ENCODE data around the gene RPS19BP1. TPM values are rescaled to one million over a fixed set of nuclear protein-coding genes. Genes with fewer than 3 reads are reported as not detected.

RPS19BP1 gene
- total RNA-seq, 2 experiments from 2014 or later, result 65.8 to 69.7 TPM

DNA sequence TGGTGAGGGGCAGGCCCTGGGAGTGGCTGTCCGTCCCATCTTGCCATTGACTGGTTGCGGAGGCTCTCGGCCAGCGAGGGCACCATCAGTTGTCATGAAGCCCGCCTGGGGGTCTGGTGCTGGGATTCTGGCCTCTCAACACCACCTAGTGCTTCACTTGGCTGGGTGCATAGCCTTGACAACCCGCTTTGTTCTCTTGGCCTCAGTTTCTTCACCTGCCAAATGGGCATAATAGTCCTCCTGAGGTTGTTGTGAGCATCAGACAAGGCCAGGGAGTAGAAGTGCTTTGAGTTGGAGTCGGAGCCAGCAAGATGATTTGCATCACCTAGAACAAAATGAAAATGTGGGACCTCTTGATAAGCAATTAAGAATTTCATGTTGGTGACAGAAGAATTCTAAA is 36.5 kb upstream of the RPS19BP1 start:
- TF ChIP-seq, protein P1, sequence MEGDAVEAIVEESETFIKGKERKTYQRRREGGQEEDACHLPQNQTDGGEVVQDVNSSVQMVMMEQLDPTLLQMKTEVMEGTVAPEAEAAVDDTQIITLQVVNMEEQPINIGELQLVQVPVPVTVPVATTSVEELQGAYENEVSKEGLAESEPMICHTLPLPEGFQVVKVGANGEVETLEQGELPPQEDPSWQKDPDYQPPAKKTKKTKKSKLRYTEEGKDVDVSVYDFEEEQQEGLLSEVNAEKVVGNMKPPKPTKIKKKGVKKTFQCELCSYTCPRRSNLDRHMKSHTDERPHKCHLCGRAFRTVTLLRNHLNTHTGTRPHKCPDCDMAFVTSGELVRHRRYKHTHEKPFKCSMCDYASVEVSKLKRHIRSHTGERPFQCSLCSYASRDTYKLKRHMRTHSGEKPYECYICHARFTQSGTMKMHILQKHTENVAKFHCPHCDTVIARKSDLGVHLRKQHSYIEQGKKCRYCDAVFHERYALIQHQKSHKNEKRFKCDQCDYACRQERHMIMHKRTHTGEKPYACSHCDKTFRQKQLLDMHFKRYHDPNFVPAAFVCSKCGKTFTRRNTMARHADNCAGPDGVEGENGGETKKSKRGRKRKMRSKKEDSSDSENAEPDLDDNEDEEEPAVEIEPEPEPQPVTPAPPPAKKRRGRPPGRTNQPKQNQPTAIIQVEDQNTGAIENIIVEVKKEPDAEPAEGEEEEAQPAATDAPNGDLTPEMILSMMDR (IDR thresholded peaks at IDR 0.05), result no peak
- Histone ChIP-seq H3K36me3 (ENCODE audit: insufficient read depth, low read length) (no peaks in the 10 kb centered on the region), H3K4me3 (ENCODE audit: low read length) (no peak overlapping the region), H3K4me1 (ENCODE audit: insufficient read depth, low read length) (peaks cover 17% of the 10 kb centered on the region), H3K9me3 (ENCODE audit: control insufficient read depth in 1 of 2, insufficient read depth in 1 of 2, low read length in 2 of 2) (no peaks in the 10 kb centered on the region), H3K27ac (ENCODE audit: low read depth in 1 of 2, low read length in 2 of 2) (no peak overlapping the region), H3K27me3 (ENCODE audit: control insufficient read depth in 1 of 2, insufficient read depth in 2 of 2, low read length in 2 of 2) (no peaks in the 10 kb centered on the region)
- Mint-ChIP-seq H3K27me3 (no peaks in the 10 kb centered on the region), H3K4me3 (no peak overlapping the region), H3K36me3 (ENCODE audit: low read depth) (no peaks in the 10 kb centered on the region), H3K9me3 (no peaks in the 10 kb centered on the region), H3K4me1 (ENCODE audit: low read depth) (peaks cover 16% of the 10 kb centered on the region), H3K27ac (no peak overlapping the region)
- no peak for DNase-seq
- no peak for ATAC-seq (ENCODE audit: poor library complexity)
- intact Hi-C loops (cut with DNase I, micrococcal nuclease), result no loop called here
- ChIA-PET POLR2A (no interaction called here), CTCF (interaction anchor here (1.1 kb wide), 1 partner anchor 18 kb away, joined by 3 read pairs; no protein-coding TSS in a partner anchor)

DNA sequence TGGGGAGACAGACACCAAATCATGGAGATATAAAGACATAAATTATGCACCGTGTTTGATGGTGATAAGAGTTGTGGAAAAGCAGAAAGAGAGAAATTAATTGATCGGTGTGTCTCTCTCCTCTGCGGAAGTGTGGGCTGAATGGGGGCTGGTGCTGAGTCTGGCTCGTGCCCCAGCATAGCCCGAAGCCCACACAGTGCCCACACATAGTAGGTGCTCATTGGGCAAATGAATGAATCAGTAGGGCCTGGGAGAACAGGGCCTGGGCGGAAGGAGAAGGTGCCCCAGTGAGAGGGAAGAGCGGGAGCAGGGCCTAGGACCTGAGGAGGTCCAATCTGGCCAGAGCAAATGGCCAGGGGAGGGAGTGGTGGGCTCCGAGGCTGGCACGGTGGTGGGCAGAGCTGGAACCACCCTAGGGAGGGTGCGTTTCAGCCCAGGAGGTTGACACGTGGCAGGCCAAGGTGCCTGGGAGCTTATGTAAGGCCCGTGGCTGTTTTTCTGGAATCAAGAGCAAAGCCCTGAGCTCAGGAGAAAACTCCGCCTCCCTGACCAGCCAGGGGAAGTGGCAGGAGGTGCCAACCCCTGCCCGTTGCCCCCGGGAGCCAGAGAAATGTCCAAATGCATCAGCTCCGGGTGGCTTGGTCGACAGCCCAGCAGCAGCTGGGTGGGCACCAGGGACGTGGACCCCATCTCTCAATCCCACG is 35.9 kb upstream of the RPS19BP1 start:
- H3K27ac ChIP-seq (ENCODE audit: low read depth in 1 of 2, low read length in 2 of 2), result no peak overlapping the region
- Mint-ChIP-seq H3K4me1 (ENCODE audit: low read depth) (peaks cover 16% of the 10 kb centered on the region), H3K4me3 (no peak overlapping the region), H3K27ac (peak overlapping the region; percentile 66), H3K27me3 (no peaks in the 10 kb centered on the region), H3K9me3 (no peaks in the 10 kb centered on the region), H3K36me3 (ENCODE audit: low read depth) (no peaks in the 10 kb centered on the region)
- H3K36me3 ChIP-seq (ENCODE audit: insufficient read depth, low read length), result no peaks in the 10 kb centered on the region
- ATAC-seq (ENCODE audit: poor library complexity) (no peak), DNase-seq (no peak)
- intact Hi-C loops (cut with DNase I, micrococcal nuclease), result no loop called here
- H3K27me3 ChIP-seq (ENCODE audit: control insufficient read depth in 1 of 2, insufficient read depth in 2 of 2, low read length in 2 of 2), result no peaks in the 10 kb centered on the region
- POLR2A ChIA-PET, result no interaction called here
- no peaks in the 10 kb centered on the region for H3K9me3 ChIP-seq (ENCODE audit: control insufficient read depth in 1 of 2, insufficient read depth in 1 of 2, low read length in 2 of 2)
- TF ChIP-seq, protein P1 (IDR thresholded peaks at IDR 0.05), result no peak
- H3K4me1 ChIP-seq (ENCODE audit: insufficient read depth, low read length), result peaks cover 17% of the 10 kb centered on the region
- CTCF ChIA-PET, result interaction anchor here (1.1 kb wide), 1 partner anchor 19 kb away, joined by 3 read pairs; no protein-coding TSS in a partner anchor
- no peak overlapping the region for H3K4me3 ChIP-seq (ENCODE audit: low read length)

DNA sequence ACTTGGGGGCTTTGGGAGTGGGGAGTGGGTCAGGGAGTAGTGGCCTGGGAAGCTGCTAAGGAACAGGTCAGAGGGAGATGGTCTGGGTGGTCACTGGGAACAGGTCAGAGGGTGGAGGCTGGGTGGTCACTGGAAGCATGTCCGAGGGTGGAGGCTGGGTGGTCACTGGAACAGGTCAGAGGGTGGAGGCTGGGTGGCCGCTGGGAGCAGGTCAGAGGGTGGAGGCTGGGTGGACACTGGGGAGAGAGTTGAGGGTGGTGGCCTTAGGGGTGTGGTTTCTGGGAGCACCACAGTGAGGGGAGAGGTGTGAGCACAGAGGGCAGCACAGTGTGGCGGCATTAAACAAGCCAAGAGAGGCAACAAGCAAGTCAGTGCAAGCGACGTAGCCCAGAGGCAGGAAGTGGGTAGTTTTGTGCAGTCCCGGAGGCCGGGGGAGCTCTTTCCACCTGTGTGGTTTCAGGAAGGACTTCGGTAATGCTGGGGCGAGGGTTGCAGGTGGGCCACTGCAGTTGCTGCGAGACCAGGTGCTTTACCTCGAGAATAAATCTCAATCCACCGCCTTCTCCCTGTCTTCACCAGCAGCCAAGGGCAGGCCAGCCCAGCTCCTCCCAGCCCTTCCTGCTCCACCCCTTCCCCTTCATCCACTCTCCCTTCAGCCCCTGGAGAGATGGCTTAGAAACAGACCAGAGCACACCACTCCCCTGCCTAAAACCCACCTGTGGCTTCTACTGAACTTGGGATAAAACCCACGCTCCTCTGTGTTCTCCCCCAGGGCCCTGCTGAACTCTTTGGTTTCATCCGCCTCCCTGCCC is 34.8 kb upstream of the RPS19BP1 start:
- ChIA-PET POLR2A (interaction anchor here (0.5 to 1.4 kb wide), 9 partner anchors 11 to 457 kb away, joined by 3 to 5 read pairs (median 3); no protein-coding TSS in a partner anchor), CTCF (no interaction called here)
- ATAC-seq (ENCODE audit: poor library complexity) (peak; percentile 93), DNase-seq (peak; percentile 24 to 73 (median 52))
- no peaks in the 10 kb centered on the region for H3K27me3 Mint-ChIP-seq
- H3K27ac Mint-ChIP-seq, result peak overlapping the region; percentile 66
- H3K4me1 ChIP-seq (ENCODE audit: insufficient read depth, low read length), result peaks cover 17% of the 10 kb centered on the region
- peaks cover 16% of the 10 kb centered on the region for H3K4me1 Mint-ChIP-seq (ENCODE audit: low read depth)
- no peaks in the 10 kb centered on the region for H3K9me3 Mint-ChIP-seq
- no peaks in the 10 kb centered on the region for H3K36me3 Mint-ChIP-seq (ENCODE audit: low read depth)
- no peaks in the 10 kb centered on the region for H3K9me3 ChIP-seq (ENCODE audit: control insufficient read depth in 1 of 2, insufficient read depth in 1 of 2, low read length in 2 of 2)
- peak overlapping the region; percentile 4 for H3K4me3 ChIP-seq (ENCODE audit: low read length)
- TF ChIP-seq, protein P1 (IDR thresholded peaks at IDR 0.05), result no peak
- peak overlapping the region; percentile 75 for H3K4me3 Mint-ChIP-seq
- H3K27me3 ChIP-seq (ENCODE audit: control insufficient read depth in 1 of 2, insufficient read depth in 2 of 2, low read length in 2 of 2), result no peaks in the 10 kb centered on the region
- H3K36me3 ChIP-seq (ENCODE audit: insufficient read depth, low read length), result no peaks in the 10 kb centered on the region
- peak overlapping the region in 1 of 2 donors; percentile 29 for H3K27ac ChIP-seq (ENCODE audit: low read depth in 1 of 2, low read length in 2 of 2)
- intact Hi-C loops (cut with DNase I, micrococcal nuclease), result no loop called here

All from CD4-positive, alpha-beta T cell (primary cell).